Neural crest cell (in vitro differentiated cells): Measurements from ENCODE around the gene NUPR2. TPM values are rescaled to one million over a fixed set of nuclear protein-coding genes. Genes with fewer than 3 reads are reported as not detected.
"Not testable (repeated sequence)": the region's sequence is repeated elsewhere in the genome, so short reads cannot be mapped to it uniquely, and the experiment has no call there.

ENCODE experiments used
- DNase-seq: peaks from one replicate; pipeline ENCODE4 v3.0.0; 2021; ENCODE audit warnings: low read depth, mixed read lengths, low spot score
- H3K27ac Mint-ChIP-seq: one replicate; pipeline ENCODE4 v1.8.0; 2021; ENCODE audit warnings: mild to moderate bottlenecking, mixed read lengths; ENCODE audit not compliant: unreplicated experiment
- H3K27me3 Mint-ChIP-seq: 2 replicates; pipeline ENCODE4 v1.8.0; 2021; ENCODE audit warnings: low read depth, mild to moderate bottlenecking, mixed read lengths
- H3K36me3 Mint-ChIP-seq: 2 replicates; pipeline ENCODE4 v1.8.0; 2021; ENCODE audit warnings: low read depth, mild to moderate bottlenecking, mixed read lengths
- H3K4me1 Mint-ChIP-seq: 2 replicates; pipeline ENCODE4 v1.8.0; 2021; ENCODE audit warnings: mixed read lengths
- H3K4me3 Mint-ChIP-seq: one replicate; pipeline ENCODE4 v1.8.0; 2021; ENCODE audit warnings: mild to moderate bottlenecking, mixed read lengths
- H3K9me3 Mint-ChIP-seq: 2 replicates; pipeline ENCODE4 v1.8.0; 2021; ENCODE audit warnings: mixed read lengths
- CTCF ChIP-seq: fragments of 200-600 bp; sonication (generic); conservative IDR thresholded peaks from 2 replicates; pipeline ENCODE4 v1.5.0; 2021; ENCODE audit warnings: antibody characterized with exemption, mild to moderate bottlenecking
- long read RNA-seq: library from polyadenylated mRNA; unstranded; transcript quantifications from one replicate; pipeline ENCODE4 v2.0.0, GENCODE V29; 2020
- total RNA-seq: library from RNA; stranded (reverse); gene quantifications from 2 replicates; pipeline ENCODE4 v1.2.1, GENCODE V29; 2021

Gene NUPR2
- not detected in 2 replicates for total RNA-seq
- long read RNA-seq = 0 reads

- no peaks in the 10 kb centered on the region for H3K27me3 Mint-ChIP-seq
- no peaks in the 10 kb centered on the region for H3K4me1 Mint-ChIP-seq
- no peak for TF ChIP-seq CTCF
- H3K4me3 Mint-ChIP-seq = no peak within 1 kb of the TSS
- no peak for DNase-seq
- H3K36me3 Mint-ChIP-seq = peaks cover 3% of the 10 kb centered on the region
- peaks cover 8% of the 10 kb centered on the region for H3K9me3 Mint-ChIP-seq
- no peak within 1 kb of the TSS for H3K27ac Mint-ChIP-seq
These were observed at the start of gene NUPR2 for GRCh38 chr7:56115852-56116538. TSS of gene NUPR2 (minus strand) at chr7:56116417. CDS start at chr7:56116314, 103 bp downstream.

- peaks cover 27% of the 10 kb centered on the region for H3K9me3 Mint-ChIP-seq
- H3K4me3 Mint-ChIP-seq = no peak overlapping the region
- no peak for TF ChIP-seq CTCF
- no peaks in the 10 kb centered on the region for H3K4me1 Mint-ChIP-seq
- H3K27ac Mint-ChIP-seq = no peak overlapping the region
- peaks cover 20% of the 10 kb centered on the region for H3K36me3 Mint-ChIP-seq
- no peaks in the 10 kb centered on the region for H3K27me3 Mint-ChIP-seq
- no peak for DNase-seq
These were observed 41.1 kb upstream of the NUPR2 start for GRCh38 chr7:56157238-56157790.

GRCh38 chr7:56131062-56131461, 14.8 kb upstream of the NUPR2 start:
- H3K9me3 Mint-ChIP-seq, H3K4me1 Mint-ChIP-seq, H3K27ac Mint-ChIP-seq, DNase-seq, H3K36me3 Mint-ChIP-seq, H3K27me3 Mint-ChIP-seq, H3K4me3 Mint-ChIP-seq: not testable (repeated sequence)

GRCh38 chr7:56127241-56127975, 11.2 kb upstream of the NUPR2 start:
- H3K4me3 Mint-ChIP-seq = no peak overlapping the region
- peaks cover 3% of the 10 kb centered on the region for H3K9me3 Mint-ChIP-seq
- H3K36me3 Mint-ChIP-seq = no peaks in the 10 kb centered on the region

GRCh38 chr7:56125831-56126230, 9.6 kb upstream of the NUPR2 start:
- Mint-ChIP-seq H3K4me1 (no peaks in the 10 kb centered on the region), H3K27ac (no peak overlapping the region), H3K9me3 (peaks cover 5% of the 10 kb centered on the region), H3K27me3 (no peaks in the 10 kb centered on the region), H3K36me3 (no peaks in the 10 kb centered on the region), H3K4me3 (no peak overlapping the region)
- no peak for TF ChIP-seq CTCF
- DNase-seq = no peak

More at GRCh38 chr7:56127241-56127975, 11.2 kb upstream of the NUPR2 start:
- Mint-ChIP-seq H3K27ac (no peak overlapping the region), H3K27me3 (no peaks in the 10 kb centered on the region), H3K4me1 (no peaks in the 10 kb centered on the region)
- TF ChIP-seq CTCF = no peak
- no peak for DNase-seq

GRCh38 chr7:56124981-56125380, 8.8 kb upstream of the NUPR2 start:
- Mint-ChIP-seq H3K4me1 (no peaks in the 10 kb centered on the region), H3K4me3 (no peak overlapping the region), H3K36me3 (peaks cover 3% of the 10 kb centered on the region), H3K9me3 (peaks cover 8% of the 10 kb centered on the region), H3K27me3 (no peaks in the 10 kb centered on the region), H3K27ac (no peak overlapping the region)
- no peak for DNase-seq
- TF ChIP-seq CTCF = no peak
